Coronary artery (tissue), 2 donors: ENCODE measurements around the gene MATN1.
A peak's percentile ranks its signal among the peaks of the same experiment; 100 is the strongest.

ENCODE experiments used
- DNase-seq: peaks from one replicate; pipeline ENCODE4 v3.0.0-alpha.2; 2017; ENCODE audit warnings: low spot score
- H3K27ac ChIP-seq, 2 donors: fragments of 200-600 bp; sonication (generic); one replicate each; pipeline ENCODE4 v1.5.1; 2016 to 2019
- H3K4me3 ChIP-seq: fragments of 200-600 bp; sonication (generic); 2 replicates; pipeline ENCODE4 v1.5.1; 2016; ENCODE audit warnings: mild to moderate bottlenecking, moderate library complexity
- CTCF ChIP-seq: fragments of 200-600 bp; sonication (generic); IDR thresholded peaks from one replicate; pipeline ENCODE4 v1.5.1; 2019; ENCODE audit warnings: antibody characterized with exemption

Gene MATN1

GRCh38 chr1:30747033-30748008, 23.9 kb upstream of the MATN1 start:
- no peak for DNase-seq
- Histone ChIP-seq H3K27ac (peak overlapping the region in 1 of 2 donors; percentile 49), H3K4me3 (no peak overlapping the region)
- no peak for TF ChIP-seq CTCF

DNA sequence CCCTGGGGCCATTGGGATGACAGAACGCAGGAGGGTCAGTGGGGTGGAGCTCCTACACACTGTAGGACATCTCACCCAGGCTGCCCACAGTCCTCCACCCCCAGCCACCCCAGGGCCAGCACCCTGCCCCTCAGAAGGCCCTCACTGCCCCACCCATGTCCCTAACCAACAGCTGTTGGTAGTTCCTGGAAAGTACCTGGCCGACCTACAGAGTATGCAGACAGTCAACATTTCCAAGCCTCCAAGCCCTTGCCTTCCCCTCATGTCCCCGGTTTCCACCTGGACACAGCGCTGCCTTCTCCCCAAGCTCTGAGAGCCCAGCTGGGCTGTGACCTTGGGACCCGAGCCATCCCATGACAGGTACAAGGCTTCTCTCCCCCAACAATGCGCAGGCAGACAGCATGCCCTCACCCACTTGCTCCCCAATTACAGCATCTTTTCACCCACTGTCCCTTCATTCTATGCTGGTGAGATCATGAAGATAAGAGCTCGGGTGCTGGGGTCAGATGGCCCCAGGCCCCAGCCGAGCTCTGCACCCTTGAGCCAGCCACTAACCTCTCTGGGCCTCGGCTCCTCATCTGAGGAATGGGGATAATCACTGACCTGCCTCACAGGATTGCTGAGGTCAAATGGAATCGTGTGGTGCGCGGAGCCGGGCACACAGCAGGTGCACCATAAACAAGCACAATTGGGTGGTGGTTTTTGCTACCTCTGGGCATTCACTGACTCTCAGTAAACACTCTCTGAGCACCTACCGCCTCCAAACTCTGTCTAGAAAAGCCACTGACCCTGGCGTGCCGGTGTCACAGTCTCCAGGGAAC, 23.0 kb upstream of the MATN1 start:
- no peak overlapping the region for H3K4me3 ChIP-seq
- no peak for DNase-seq
- no peak overlapping the region for H3K27ac ChIP-seq
- TF ChIP-seq CTCF, result no peak

GRCh38 chr1:30745834-30746208, 22.4 kb upstream of the MATN1 start:
- TF ChIP-seq CTCF, result no peak
- Histone ChIP-seq H3K27ac (no peak overlapping the region), H3K4me3 (no peak overlapping the region)
- DNase-seq, result no peak

DNA sequence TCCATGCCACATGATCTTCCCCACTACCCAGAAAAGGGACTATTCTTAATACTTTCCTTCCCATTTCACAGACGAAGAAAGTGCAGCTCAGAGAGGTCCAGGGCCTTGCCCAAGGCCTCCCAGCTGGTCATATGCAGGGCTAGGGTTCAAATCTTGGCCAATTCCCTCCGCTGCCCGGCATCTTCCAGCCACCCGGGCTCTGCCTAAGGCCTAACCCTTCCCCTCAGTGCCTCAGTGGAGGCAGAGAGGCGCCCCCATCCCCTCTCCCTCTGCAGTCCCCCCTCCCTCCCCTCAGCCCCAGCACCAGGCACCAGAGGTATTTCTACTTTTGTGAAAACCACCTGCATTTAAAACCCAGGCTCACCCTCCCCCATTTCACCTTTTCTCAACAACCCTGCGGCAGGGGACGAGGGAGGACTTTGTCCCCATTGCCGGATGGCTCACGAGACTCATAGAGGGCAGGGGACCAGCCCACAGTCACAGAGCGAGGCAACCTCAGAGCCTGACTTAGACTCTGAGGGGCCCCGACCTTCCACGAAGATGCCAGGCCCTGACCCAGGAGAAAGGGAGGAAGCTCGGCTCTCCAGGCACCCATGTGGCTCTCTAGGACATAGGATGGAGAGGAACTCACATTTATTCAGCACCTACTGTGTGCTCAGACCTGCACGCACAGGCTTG, 21.9 kb upstream of the MATN1 start:
- H3K27ac ChIP-seq, result no peak overlapping the region
- DNase-seq, result no peak

GRCh38 chr1:30744060-30744756, 20.8 kb upstream of the MATN1 start:
- DNase-seq, result no peak
- H3K4me3 ChIP-seq, result no peak overlapping the region
- H3K27ac ChIP-seq, result no peak overlapping the region
- no peak for TF ChIP-seq CTCF

More for the DNA sequence above, 21.9 kb upstream of the MATN1 start:
- H3K4me3 ChIP-seq, result no peak overlapping the region
- TF ChIP-seq CTCF, result no peak

GRCh38 chr1:30743584-30744059, 20.2 kb upstream of the MATN1 start:
- DNase-seq, result no peak
- H3K27ac ChIP-seq, result no peak overlapping the region
- no peak overlapping the region for H3K4me3 ChIP-seq
- no peak for TF ChIP-seq CTCF
